Amygdala (tissue), 56 donors: ENCODE data around the gene GSTA2.
"Not testable (repeated sequence)": the region's sequence is repeated elsewhere in the genome, so short reads cannot be mapped to it uniquely, and the experiment has no call there.

Source experiments
- DNase-seq, 56 donors: peaks; one replicate each; lab custom pipeline; 2025; lab: John Stamatoyannopoulos, UW

The GSTA2 gene

DNA sequence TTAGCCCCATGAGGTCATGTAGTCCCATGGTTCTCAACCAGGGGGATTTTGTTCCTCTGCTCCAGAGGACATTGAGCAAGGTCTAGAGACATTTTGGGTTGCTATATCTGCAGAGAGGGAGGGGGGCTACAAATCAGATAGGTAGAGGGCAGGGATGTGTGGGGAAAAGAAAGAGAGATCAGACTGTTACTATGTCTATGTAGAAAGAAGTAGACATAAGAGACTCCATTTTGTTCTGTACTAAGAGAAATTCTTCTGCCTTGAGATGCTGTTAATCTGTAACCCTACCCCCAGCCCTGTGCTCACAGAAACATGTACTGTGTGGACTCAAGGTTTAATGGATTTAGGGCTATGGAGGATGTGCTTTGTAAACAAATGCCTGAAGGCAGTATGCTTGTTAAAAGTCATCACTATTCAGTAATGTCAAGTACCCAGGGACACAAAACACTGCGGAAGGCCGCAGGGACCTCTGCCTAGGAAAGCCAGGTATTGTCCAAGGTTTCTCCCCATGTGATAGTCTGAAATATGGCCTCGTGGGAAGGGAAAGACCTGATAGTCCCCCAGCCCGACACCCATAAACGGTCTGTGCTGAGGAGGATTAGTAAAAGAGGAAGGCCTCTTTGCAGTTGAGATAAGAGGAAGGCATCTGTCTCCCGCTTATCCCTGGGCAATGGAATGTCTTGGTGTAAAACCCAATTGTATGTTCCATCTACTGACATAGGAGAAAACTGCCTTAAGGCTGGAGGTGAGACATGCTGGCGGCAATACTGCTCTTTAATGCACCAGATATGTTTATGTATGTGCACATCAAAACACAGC, 1.4 kb downstream of the GSTA2 start:
- not testable (repeated sequence) for DNase-seq

DNA sequence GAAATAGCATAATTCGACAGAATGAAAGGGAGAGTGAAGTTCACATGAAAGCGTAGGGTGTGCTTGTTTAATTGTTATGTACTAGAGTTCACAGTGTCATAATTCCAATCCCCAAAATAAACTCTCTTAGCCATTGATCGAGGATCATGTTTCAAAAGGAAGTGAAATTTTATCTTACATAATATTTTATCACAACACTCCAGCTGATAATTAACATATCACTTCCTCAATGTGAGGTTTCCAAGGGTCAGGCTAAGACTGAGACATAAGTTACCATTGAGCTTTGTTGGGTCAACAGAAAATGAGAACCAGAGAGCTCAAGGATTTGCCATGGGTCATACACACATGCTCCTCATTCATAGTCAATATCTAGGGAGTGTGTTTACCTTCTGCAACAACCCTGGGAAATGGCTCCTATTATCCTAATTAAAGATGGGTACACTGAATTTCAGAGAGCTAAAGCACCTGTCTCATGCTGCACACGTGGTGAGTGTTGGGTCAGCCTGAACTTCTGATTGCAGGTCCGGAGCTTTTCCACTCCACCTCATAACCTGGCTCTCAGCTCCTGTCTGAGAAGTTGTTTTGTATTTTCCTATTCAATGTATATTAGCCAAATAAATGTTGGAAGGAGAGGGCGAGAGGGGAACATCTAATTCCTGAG, 3.0 kb downstream of the GSTA2 start:
- DNase-seq, result no peak

DNA sequence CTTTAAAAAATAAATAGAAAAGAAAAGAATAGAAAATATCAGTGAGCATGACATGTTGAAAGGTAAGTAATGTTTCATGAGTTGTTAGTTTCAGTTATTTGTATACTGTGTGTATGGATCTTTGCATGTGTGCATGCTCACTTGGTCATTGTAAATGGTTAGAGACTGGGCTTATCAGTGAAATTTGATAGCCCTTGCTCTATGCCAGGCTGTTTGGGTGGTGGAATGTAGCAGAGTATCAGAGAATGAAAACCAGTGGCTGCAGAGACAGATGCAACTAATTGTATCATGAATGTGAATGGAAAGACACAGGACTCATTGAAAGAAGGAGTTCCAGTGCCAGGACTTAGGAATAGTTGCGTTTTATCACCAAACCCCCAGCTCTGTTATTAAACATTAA, 4.2 kb downstream of the GSTA2 start:
- DNase-seq, result no peak

DNA sequence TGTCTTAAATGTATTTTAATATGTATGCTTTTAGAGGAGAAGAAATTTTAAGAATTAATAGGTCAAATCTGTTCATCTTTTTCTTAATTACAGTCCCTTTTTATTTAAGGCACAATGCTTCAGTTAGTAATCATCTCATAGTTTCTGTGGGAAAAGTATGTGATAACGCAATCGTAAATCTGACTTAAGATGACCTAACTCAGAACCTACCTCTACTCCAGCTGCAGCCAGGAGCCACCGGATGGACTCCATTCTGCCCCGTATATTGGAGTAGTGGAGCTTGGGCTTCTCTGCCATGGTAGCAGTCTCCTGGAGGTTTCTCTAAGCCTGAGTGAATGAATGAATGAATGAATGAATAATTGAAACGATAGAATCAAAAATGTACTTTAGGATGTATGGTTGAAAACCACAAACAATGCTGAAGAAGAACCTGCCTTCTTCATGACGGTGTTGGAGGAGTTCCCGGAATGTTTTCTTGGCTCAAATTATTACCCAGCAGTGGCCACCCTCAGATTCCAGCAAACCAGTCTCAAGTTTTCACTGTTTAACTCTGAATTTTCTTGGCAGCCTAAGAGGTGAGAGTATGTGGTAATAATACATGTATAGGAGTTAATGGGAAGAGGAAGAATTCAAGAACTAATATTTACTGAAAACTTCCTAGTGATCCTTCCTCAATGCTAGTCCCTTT, 5.5 kb downstream of the GSTA2 start:
- DNase-seq, result not testable (repeated sequence)

DNA sequence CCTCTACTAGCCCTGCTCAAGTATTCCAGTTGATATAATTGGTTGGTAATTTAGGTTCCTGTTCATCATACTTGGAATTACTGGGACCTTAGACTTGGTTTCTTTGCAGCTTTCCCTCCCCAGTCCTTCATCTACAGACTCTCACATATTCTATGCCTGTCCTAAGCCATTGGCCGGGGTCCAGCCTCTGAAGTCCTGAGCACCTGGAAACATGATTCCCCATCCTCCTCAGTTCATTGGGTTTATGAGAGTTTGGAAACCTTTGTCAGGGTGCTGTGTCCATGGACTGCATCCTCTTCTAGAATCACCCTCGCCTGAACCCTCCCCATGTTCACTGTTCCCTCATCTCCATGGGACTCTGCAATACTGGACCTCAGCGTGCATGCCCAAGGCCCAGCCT, 8.8 kb downstream of the GSTA2 start:
- no peak for DNase-seq

- not testable (repeated sequence) for DNase-seq
These were observed 10.1 kb downstream of the GSTA2 start for GRCh38 chr6:52753137-52753536.

GRCh38 chr6:52752310-52752709, 11.0 kb downstream of the GSTA2 start:
- no peak for DNase-seq

DNA sequence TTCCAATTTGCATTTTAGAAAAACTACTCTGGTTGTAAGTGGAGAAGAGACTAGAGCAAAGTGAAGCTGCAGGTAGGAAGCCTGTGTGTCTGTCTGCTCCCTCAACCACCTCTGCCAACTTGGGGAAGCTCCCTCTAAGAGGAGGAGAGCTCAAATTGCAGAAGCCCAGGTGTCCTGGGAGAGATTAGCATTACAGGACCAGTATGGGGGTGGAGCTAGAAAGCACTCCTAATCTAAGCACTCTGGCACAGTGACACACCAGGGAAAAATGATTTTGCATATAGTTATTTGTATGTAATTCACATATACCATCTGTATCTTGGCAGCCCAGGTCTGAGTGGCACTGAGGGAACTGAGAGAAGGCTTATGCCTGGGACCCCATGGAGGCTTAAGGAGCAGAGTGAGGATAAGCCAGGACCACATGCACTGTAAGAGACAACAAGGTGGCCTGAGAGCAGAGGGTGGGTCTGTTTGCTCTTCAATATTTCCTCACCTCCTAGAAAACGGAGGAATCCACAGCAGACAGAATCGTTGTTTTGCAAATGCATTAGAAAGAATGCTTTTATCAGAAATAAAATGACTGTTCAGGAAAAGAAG, 13.6 kb downstream of the GSTA2 start:
- no peak for DNase-seq

DNA sequence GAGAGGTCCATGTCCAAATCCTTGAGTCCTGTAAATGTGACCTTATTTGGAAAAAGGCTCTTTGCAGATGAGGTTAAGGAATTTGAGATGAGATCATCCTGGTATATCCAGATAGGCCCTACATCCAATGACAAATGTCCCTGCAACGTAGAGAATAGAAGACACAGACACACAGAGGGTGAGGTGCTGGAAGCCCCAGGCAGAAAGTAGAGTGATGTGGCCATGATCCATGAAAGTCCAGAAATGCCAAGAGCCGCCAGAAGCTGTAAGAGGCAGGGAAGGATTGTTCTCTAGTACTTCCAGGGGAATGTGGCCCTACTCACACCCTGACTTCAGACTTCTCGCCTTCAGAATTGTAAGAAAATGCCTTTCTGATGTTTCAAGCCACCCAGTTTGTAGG, 16.0 kb downstream of the GSTA2 start:
- DNase-seq, result not testable (repeated sequence)

DNA sequence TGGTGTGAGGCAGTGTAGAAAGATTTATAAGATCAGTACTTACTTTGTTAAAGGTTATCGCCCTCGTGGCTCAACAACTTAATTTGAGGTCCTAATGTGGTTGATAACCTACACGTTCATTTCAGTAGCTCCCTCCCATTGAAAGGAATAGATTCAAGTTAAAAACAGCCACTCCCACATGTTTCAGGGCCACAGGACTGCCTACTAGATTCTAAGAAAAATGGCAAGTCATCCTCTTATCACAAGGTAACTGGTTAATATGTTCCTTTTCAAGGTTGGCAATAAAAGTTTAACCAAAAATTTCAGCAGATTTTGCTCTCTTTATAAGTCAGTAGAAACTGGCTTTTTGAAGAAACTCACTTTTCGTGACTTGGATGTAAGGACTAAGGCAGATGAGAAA, 17.1 kb downstream of the GSTA2 start:
- DNase-seq, result no peak

- no peak for DNase-seq
These were observed 17.5 kb downstream of the GSTA2 start for GRCh38 chr6:52745764-52746201.

DNA sequence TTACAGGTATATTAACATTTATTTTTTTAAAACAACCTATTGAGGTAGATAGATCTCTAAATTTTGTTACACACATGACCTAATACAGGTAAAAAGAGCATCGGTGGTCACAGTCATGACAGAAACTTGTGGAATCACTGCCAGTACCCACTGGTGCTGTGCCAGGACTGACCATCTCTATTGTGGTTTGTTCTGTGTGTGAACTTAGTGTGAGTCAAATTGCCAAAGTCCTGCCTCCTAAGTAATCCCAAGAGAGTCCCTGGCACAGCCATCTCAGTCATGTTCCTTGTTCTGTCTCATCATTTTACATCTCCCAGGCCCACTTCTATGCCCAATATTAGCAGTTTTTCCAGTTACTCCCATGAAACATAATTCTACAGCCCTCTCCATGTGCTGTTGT, 21.4 kb downstream of the GSTA2 start:
- DNase-seq, result no peak

- DNase-seq, result no peak
These were observed 23.6 kb downstream of the GSTA2 start for GRCh38 chr6:52739627-52740026.

DNA sequence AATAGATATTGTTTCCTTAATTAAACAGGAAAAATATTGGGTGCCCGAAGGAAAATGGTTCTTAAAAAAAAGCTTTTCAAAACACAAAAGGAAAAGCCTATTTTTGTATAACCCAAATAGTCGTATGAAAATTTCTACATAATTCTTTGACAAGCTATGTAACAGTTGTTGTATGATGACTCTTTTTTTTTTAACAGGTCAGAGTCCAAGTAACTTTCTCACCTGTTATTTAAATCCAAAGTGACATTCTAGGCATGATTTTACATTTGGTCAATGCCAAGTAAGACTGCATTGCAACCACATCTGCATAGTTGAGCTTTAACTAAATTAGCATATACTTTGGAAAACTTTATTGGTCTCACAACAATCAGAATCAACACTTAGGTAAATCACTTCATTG, 24.1 kb downstream of the GSTA2 start:
- DNase-seq, result no peak

DNA sequence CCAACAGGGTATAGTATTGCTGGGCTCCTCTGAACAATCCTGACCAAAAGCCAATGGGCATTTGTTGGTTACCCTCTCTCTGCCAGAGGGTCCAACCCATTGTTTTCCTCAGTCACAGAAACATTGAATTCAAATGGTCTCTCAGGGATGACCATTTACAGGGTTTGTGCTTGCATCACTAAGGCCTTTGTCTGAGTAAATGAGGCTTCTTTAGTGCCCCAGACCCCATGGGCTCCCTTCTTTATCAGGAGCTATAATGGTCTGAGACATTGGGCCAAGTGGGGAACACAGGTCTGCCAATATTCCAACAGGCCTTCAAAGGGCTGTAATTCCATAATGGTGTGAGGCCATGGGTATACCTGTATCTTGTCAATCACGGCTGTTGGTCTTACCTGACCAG, 27.1 kb downstream of the GSTA2 start:
- DNase-seq, result no peak

- no peak for DNase-seq
These were observed 28.2 kb downstream of the GSTA2 start for GRCh38 chr6:52735071-52735470.

DNA sequence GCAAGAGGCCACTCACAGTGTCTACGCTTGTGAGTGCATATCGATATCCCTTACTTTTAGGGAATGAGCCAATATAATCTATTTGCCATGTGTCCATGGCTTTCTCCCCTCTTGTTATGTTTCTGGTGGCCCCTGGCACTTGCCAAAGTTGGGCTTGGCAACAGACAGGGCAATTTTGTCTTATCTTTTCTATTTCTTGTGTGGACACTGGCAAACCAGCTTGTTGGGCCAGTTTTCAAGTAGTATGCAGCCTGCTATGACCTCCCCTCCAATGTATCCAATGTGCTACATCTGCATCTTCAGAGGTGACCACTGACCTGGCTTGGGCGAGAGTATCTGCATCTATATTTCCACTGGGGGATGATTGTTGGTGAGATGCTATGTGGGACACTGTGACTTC, 29.2 kb downstream of the GSTA2 start:
- DNase-seq, result no peak

GRCh38 chr6:52733172-52733571, 30.1 kb downstream of the GSTA2 start:
- no peak for DNase-seq

DNA sequence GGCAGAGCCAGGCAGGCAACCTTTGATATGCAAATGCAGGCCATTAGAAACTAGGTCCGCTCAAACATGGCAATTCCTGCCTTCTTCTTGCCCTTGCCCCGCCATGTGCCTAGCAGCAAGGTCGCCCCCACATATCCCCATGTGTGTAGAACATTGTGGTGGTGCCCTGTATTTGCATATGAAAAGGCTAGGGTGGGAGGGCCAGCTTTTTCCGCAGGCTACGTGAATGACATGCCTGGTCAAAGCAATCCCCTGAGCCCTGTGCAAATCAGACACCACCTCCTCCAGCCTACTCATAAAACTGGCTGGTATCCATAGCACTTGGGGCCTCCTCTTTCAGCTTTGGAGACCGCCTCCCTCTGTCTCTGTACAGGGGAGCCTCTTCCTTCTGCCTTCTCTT, 31.6 kb downstream of the GSTA2 start:
- DNase-seq, result peak in 1 of 56 donors; percentile 9

DNA sequence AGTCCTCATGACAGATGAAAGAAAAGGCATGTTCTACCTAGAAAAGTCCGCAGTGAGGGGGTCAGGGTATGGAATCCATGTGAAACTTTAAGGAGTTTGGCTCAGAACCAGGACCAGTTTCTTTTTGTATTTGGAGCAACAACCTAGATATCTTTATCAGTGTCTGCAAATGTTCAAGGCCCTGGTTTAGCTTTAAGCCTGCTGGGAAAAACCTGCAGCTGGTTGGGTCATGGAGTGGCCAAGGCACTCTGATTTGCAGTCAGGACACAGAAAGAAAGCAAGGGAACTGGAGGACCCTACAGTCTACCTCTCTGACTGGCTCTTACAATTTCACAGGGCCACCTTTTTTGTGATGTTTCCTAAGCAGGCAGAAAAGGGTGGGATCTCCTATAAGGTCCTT, 33.7 kb downstream of the GSTA2 start:
- no peak for DNase-seq

- no peak for DNase-seq
These were observed 34.9 kb downstream of the GSTA2 start for GRCh38 chr6:52728394-52728793.
